GM12872 (cell line): ENCODE data around the gene MRPL18.

Experiments
- CTCF ChIP-seq: IDR thresholded peaks from 3 replicates; pipeline ENCODE4 v1.5.1; 2011; ENCODE audit warnings: low read depth, mild to moderate bottlenecking, low read length, moderate library complexity; ENCODE audit not compliant: insufficient read depth

Gene MRPL18

GRCh38 chr6:159842035-159842434, 51.8 kb downstream of the MRPL18 start:
- TF ChIP-seq CTCF, result peak; percentile 23; the same call in 1 of the 3 replicates

DNA sequence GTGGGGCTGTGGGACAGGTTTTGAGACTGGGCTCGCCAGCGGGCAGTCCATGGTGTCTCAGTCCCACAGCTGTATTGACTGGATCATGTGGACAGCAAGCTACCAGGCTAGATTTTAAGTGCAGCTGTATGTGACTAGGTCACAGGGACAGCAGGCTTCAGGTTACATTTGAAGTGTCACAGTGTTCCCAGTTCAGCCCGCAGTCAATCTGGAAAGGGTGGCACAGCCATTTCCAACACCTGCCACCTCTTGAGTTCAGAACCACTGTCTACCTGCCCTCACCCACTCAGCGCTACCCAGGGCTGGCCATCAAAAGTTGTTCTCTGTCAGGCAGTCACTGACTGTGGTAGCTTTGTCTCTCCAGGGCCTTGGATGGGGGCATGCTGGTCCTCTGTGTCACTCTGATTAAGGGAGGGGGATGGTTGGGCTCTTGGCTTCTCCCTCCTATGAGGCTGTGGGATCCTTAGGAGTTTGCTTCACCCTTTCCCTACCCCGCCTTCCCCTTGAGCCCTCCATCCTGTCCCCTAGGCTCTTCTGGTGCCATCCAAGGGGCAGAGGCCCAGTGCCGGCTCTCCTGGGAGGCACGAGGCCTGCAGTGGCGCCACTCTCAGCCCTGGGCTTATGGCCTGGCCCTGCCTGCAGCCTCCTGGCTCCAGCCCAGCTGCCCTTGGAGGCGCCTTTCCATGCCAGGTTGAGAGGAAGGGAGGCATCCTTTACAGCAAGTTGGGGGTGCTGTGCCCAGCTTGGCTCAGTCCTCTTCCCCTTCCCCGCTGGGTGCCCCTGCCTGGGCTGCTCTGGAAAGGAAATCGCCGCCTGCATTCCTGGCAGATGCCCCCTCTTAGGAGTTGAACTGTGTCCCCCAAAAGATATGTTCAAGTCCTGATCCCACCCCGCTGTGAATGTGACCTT, 54.7 kb downstream of the MRPL18 start:
- TF ChIP-seq CTCF, result no peak
